Measurements from ENCODE around the gene DCDC2.
"Not testable (repeated sequence)": the region's sequence is repeated elsewhere in the genome, so short reads cannot be mapped to it uniquely, and the experiment has no call there.

The DCDC2 gene

GRCh38 chr6:24145690-24146131 is 212.1 kb downstream of the DCDC2 start:
- no peak for DNase-seq (ENCODE audit: low read depth)

- not testable (repeated sequence) for DNase-seq (ENCODE audit: low read depth)
These were observed 215.1 kb downstream of the DCDC2 start for GRCh38 chr6:24142733-24143132.

GRCh38 chr6:24140591-24140990 is 217.3 kb downstream of the DCDC2 start:
- DNase-seq (ENCODE audit: low read depth): no peak

GRCh38 chr6:24139639-24140038 is 218.2 kb downstream of the DCDC2 start:
- no peak for DNase-seq (ENCODE audit: low read depth)

- no peak for DNase-seq (ENCODE audit: low read depth)
These were observed 218.8 kb downstream of the DCDC2 start for GRCh38 chr6:24139080-24139479.

- no peak for DNase-seq (ENCODE audit: low read depth)
These were observed 226.1 kb downstream of the DCDC2 start for GRCh38 chr6:24131751-24132150.

GRCh38 chr6:24127316-24127715 is 230.5 kb downstream of the DCDC2 start:
- no peak for DNase-seq (ENCODE audit: low read depth)

- no peak for DNase-seq (ENCODE audit: low read depth)
These were observed 231.2 kb downstream of the DCDC2 start for GRCh38 chr6:24126586-24127192.

GRCh38 chr6:24125980-24126379 is 231.9 kb downstream of the DCDC2 start, which contains the start of gene NRSN1:
TSS of gene NRSN1 (plus strand) at chr6:24126215. CDS start at chr6:24134328, 8,113 bp downstream.
- DNase-seq (ENCODE audit: low read depth): no peak

GRCh38 chr6:24122139-24122538 is 235.7 kb downstream of the DCDC2 start:
- no peak for DNase-seq (ENCODE audit: low read depth)

Measured in activated gamma-delta T cell treated with anti-CD3 and anti-CD28 coated beads, Interleukin-2, amount 50 U/mL, for 16 hours (primary cell).